Measurements from ENCODE around the gene PPT1.
"Not testable (repeated sequence)": the region's sequence is repeated elsewhere in the genome, so short reads cannot be mapped to it uniquely, and the experiment has no call there.

The PPT1 gene

GRCh38 chr1:40057310-40058030, 39.6 kb downstream of the PPT1 start:
- in situ Hi-C loops (cut with HindIII; ENCODE audit: low sequenced_read_pairs), result no loop called here

GRCh38 chr1:40056519-40057309, 40.3 kb downstream of the PPT1 start:
- in situ Hi-C loops (cut with HindIII; ENCODE audit: low sequenced_read_pairs), result no loop called here

- in situ Hi-C loops (cut with HindIII; ENCODE audit: low sequenced_read_pairs), result no loop called here
These were observed 43.7 kb downstream of the PPT1 start for GRCh38 chr1:40053138-40053887.

GRCh38 chr1:40050863-40051262, 46.2 kb downstream of the PPT1 start:
- in situ Hi-C loops (cut with HindIII; ENCODE audit: low sequenced_read_pairs), result no loop called here

GRCh38 chr1:40049725-40050124, 47.3 kb downstream of the PPT1 start:
- in situ Hi-C loops (cut with HindIII; ENCODE audit: low sequenced_read_pairs), result no loop called here

GRCh38 chr1:40047769-40048168, 49.3 kb downstream of the PPT1 start:
- in situ Hi-C loops (cut with HindIII; ENCODE audit: low sequenced_read_pairs), result no loop called here

- in situ Hi-C loops (cut with HindIII; ENCODE audit: low sequenced_read_pairs), result no loop called here
These were observed 49.8 kb downstream of the PPT1 start for GRCh38 chr1:40047276-40047675.

- in situ Hi-C loops (cut with HindIII; ENCODE audit: low sequenced_read_pairs), result no loop called here
These were observed 51.3 kb downstream of the PPT1 start for GRCh38 chr1:40045766-40046165.

- in situ Hi-C loops (cut with HindIII; ENCODE audit: low sequenced_read_pairs), result no loop called here
These were observed 51.9 kb downstream of the PPT1 start for GRCh38 chr1:40045182-40045581.

- in situ Hi-C loops (cut with HindIII; ENCODE audit: low sequenced_read_pairs), result no loop called here
These were observed 52.9 kb downstream of the PPT1 start for GRCh38 chr1:40044110-40044509.

- in situ Hi-C loops (cut with HindIII; ENCODE audit: low sequenced_read_pairs), result no loop called here
These were observed 54.7 kb downstream of the PPT1 start for GRCh38 chr1:40042341-40042740.

GRCh38 chr1:40041466-40041838, 55.6 kb downstream of the PPT1 start:
- in situ Hi-C loops (cut with HindIII; ENCODE audit: low sequenced_read_pairs), result no loop called here

GRCh38 chr1:40040511-40041465, 56.3 kb downstream of the PPT1 start, which contains the start of gene CAP1:
TSS of gene CAP1 (plus strand) at chr1:40040729. CDS start at chr1:40059347, 18,618 bp downstream.
- in situ Hi-C loops (cut with HindIII; ENCODE audit: low sequenced_read_pairs), result no loop called here

- in situ Hi-C loops (cut with HindIII; ENCODE audit: low sequenced_read_pairs), result no loop called here
These were observed 57.1 kb downstream of the PPT1 start for GRCh38 chr1:40039757-40040510.

- in situ Hi-C loops (cut with HindIII; ENCODE audit: low sequenced_read_pairs), result no loop called here
These were observed 57.8 kb downstream of the PPT1 start for GRCh38 chr1:40039245-40039756.

GRCh38 chr1:40038697-40039096, 58.4 kb downstream of the PPT1 start:
- in situ Hi-C loops (cut with HindIII; ENCODE audit: low sequenced_read_pairs), result no loop called here

GRCh38 chr1:40037254-40037653, 59.8 kb downstream of the PPT1 start:
- in situ Hi-C loops (cut with HindIII; ENCODE audit: low sequenced_read_pairs), result not testable (repeated sequence)

GRCh38 chr1:40036574-40036973, 60.5 kb downstream of the PPT1 start:
- in situ Hi-C loops (cut with HindIII; ENCODE audit: low sequenced_read_pairs), result no loop called here

GRCh38 chr1:40034869-40035268, 62.2 kb downstream of the PPT1 start:
- in situ Hi-C loops (cut with HindIII; ENCODE audit: low sequenced_read_pairs), result no loop called here

Data from DLD1 (cell line).